Measurements from ENCODE around the gene SLC13A3.

Gene SLC13A3

DNA sequence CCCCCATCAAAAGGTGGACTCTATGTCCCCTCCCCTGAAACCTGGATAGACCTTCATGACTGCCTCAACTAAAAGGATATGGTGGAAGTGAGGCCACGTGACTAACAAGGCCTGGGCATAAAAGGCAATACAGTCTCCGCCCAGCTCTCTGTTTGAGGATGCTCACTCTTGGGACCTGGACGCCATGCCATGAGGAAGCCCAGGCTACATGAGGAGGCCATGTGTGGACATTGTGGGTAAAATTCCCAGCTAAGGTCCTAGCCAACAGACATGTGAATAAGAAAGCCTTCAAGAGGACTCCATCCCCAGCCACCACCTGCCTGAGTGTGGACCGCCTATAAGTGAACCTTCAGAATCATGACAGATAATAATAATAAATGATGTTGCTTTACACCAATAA is 130.7 kb downstream of the SLC13A3 start:
- TF ChIP-seq, protein P1, sequence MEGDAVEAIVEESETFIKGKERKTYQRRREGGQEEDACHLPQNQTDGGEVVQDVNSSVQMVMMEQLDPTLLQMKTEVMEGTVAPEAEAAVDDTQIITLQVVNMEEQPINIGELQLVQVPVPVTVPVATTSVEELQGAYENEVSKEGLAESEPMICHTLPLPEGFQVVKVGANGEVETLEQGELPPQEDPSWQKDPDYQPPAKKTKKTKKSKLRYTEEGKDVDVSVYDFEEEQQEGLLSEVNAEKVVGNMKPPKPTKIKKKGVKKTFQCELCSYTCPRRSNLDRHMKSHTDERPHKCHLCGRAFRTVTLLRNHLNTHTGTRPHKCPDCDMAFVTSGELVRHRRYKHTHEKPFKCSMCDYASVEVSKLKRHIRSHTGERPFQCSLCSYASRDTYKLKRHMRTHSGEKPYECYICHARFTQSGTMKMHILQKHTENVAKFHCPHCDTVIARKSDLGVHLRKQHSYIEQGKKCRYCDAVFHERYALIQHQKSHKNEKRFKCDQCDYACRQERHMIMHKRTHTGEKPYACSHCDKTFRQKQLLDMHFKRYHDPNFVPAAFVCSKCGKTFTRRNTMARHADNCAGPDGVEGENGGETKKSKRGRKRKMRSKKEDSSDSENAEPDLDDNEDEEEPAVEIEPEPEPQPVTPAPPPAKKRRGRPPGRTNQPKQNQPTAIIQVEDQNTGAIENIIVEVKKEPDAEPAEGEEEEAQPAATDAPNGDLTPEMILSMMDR (IDR thresholded peaks at IDR 0.05; ENCODE audit: insufficient read depth, low read length, poor library complexity, severe bottlenecking), result no peak
- TF ChIP-seq EZH2phosphoT487 (conservative IDR thresholded peaks at IDR 0.05; ENCODE audit: low read length), result no peak
- Histone ChIP-seq H3K9me3 (ENCODE audit: insufficient read depth, low read length) (no peaks in the 10 kb centered on the region; the same call in 1 of the 2 replicates), H3K36me3 (ENCODE audit: low read length) (no peaks in the 10 kb centered on the region), H3K4me3 (ENCODE audit: insufficient read depth, low read length, poor library complexity, severe bottlenecking) (no peak overlapping the region), H3K27me3 (ENCODE audit: low read length) (no peaks in the 10 kb centered on the region), H3K79me2 (ENCODE audit: insufficient read depth, low read length) (no peaks in the 10 kb centered on the region), H2AFZ (ENCODE audit: low read depth, low read length, severe bottlenecking) (no peak overlapping the region), H3K9ac (ENCODE audit: low read length) (no peak overlapping the region), H3K4me2 (ENCODE audit: low read depth, low read length, poor library complexity, severe bottlenecking) (no peak overlapping the region), H3F3A (ENCODE audit: insufficient read depth) (no peaks in the 10 kb centered on the region), H3K27ac (ENCODE audit: low read depth, low read length) (no peak overlapping the region), H4K20me1 (ENCODE audit: low read depth, low read length) (no peaks in the 10 kb centered on the region), H3K9me2 (replicated peaks; ENCODE audit: insufficient read depth, low read length) (no peaks in the 10 kb centered on the region)

DNA sequence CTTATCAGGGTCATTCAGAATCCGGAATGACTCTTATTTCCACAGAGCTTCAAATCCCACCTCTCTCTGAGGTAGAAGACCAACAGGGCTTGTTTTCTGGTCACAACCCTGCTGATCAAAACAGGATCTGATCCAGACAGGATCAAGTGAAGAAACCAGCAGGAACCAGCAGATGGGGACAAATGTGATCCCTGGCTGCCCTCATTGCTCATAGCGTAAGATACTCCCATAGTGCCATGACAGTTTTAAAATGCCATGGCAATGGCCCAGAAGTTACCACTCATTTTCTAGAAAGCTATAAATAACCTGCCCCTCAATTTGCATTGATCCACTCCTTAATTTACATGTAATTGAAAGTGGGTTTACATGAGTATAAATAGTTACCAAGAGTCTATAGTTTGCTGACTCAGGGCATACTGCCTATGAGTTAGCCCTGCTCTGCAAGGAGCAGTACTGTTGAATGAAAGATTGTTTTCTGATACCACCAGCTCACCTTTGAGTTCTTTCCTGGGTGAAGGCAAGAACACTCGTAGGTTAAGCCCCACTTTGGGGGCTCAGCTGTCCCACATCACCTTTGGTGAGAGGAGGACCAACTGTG is 131.7 kb downstream of the SLC13A3 start:
- Histone ChIP-seq H4K20me1 (ENCODE audit: low read depth, low read length) (no peaks in the 10 kb centered on the region), H3K4me3 (ENCODE audit: insufficient read depth, low read length, poor library complexity, severe bottlenecking) (no peak overlapping the region), H3K27ac (ENCODE audit: low read depth, low read length) (no peak overlapping the region), H3K9me2 (replicated peaks; ENCODE audit: insufficient read depth, low read length) (no peaks in the 10 kb centered on the region), H3K9me3 (ENCODE audit: insufficient read depth, low read length) (no peaks in the 10 kb centered on the region; the same call in 1 of the 2 replicates), H3K36me3 (ENCODE audit: low read length) (no peaks in the 10 kb centered on the region), H3K9ac (ENCODE audit: low read length) (no peak overlapping the region), H3K79me2 (ENCODE audit: insufficient read depth, low read length) (no peaks in the 10 kb centered on the region), H3K27me3 (ENCODE audit: low read length) (no peaks in the 10 kb centered on the region), H2AFZ (ENCODE audit: low read depth, low read length, severe bottlenecking) (no peak overlapping the region), H3K4me2 (ENCODE audit: low read depth, low read length, poor library complexity, severe bottlenecking) (no peak overlapping the region), H3F3A (ENCODE audit: insufficient read depth) (no peaks in the 10 kb centered on the region)
- no peak for TF ChIP-seq EZH2phosphoT487 (conservative IDR thresholded peaks at IDR 0.05; ENCODE audit: low read length)
- TF ChIP-seq, protein P1 (IDR thresholded peaks at IDR 0.05; ENCODE audit: insufficient read depth, low read length, poor library complexity, severe bottlenecking), result no peak

DNA sequence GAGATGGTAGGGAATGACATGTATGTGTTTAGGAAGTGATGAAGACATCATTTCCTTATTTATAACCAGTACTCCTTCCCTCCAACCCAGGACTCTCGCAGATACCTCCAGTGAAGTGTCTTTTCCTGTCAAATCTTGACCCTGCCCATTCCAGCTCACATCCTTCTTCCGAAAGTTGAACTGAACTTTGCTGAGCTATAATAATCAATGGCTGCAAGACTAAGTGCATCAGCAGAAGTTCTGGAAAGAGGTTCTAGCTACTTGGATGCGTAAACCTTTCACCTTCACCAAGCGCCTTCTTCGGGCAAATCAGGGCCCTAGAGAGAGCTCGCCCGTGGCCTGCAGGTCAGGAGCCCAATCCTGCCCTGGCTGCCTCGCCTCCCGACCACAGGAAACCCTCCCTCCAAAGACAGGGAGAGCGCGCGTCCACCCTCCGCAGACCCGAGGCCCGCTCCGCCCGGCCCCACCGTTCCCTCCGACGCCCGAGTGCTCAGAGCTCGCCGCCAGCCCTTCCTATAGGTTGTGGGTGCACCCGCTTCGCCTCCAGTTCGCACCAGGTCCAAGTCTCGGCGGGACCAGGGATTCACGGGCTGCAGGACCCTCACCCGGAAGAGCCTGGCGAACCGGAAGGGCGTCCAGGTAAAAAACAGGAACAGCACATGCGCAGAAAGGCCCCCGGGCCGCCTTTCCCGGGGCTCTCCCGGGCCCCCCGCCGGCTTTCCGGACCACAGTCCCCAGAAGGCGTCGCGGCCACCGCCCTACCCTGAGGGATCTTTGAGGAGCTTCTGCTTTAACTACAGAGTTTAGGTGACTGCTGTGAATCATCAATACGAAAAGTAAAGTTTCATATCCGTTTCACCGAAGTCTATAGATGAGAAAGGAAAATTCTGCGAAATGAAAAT is 138.1 kb downstream of the SLC13A3 start, which contains the start of gene ZNF334:
Gene ZNF334 (minus strand): TSS at position 617 of the 902 bp plus-strand sequence. CDS start 1,457 bp downstream, outside the sequence.
- Histone ChIP-seq H3K4me3 (ENCODE audit: insufficient read depth, low read length, poor library complexity, severe bottlenecking) (no peak within 1 kb of the TSS), H4K20me1 (ENCODE audit: low read depth, low read length) (no peaks in the 10 kb centered on the region), H3K4me2 (ENCODE audit: low read depth, low read length, poor library complexity, severe bottlenecking) (no peak within 1 kb of the TSS), H3K9ac (ENCODE audit: low read length) (no peak within 1 kb of the TSS), H3F3A (ENCODE audit: insufficient read depth) (no peaks in the 10 kb centered on the region), H3K27ac (ENCODE audit: low read depth, low read length) (no peak within 1 kb of the TSS), H3K36me3 (ENCODE audit: low read length) (no peaks in the 10 kb centered on the region), H3K9me3 (ENCODE audit: insufficient read depth, low read length) (no peaks in the 10 kb centered on the region; the same call in 1 of the 2 replicates), H3K79me2 (ENCODE audit: insufficient read depth, low read length) (no peaks in the 10 kb centered on the region), H3K9me2 (replicated peaks; ENCODE audit: insufficient read depth, low read length) (no peaks in the 10 kb centered on the region), H2AFZ (ENCODE audit: low read depth, low read length, severe bottlenecking) (no peak within 1 kb of the TSS), H3K27me3 (ENCODE audit: low read length) (no peaks in the 10 kb centered on the region)
- TF ChIP-seq, protein P1 (IDR thresholded peaks at IDR 0.05; ENCODE audit: insufficient read depth, low read length, poor library complexity, severe bottlenecking), result no peak
- no peak for TF ChIP-seq EZH2phosphoT487 (conservative IDR thresholded peaks at IDR 0.05; ENCODE audit: low read length)
